ENCODE data around the gene TOP3A. TPM values are rescaled to one million over a fixed set of nuclear protein-coding genes. Genes with fewer than 3 reads are reported as not detected.

The TOP3A gene
- total and polyA plus RNA-seq, 12 donors, result 8.2 to 15.6 (median 12.4) TPM

DNA sequence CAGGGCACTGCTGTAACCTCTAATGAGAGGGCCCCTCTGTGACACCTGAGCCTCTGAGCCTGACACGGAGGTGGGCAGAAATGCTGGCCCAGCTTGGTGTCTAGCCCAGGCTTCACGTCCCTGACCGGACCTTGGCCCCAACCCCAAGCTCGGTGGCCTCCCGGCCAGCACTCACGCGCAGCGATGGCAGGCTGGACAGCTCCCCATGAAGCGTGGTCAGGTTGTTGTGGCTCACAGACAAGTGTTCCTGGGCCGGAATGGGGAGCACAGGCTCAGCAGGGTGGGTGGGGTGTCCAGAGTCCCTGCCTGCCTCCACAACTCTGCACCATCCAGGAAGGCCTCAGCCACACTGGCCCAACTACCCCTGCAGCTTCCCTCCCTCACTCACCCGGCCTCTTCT is 58.4 kb downstream of the TOP3A start:
- H3K4me1 ChIP-seq, result peaks cover 11 to 43% (median 37%) of the 10 kb centered on the region in 9 donors
- H3K9me3 ChIP-seq, result no peaks in the 10 kb centered on the region
- peak overlapping the region in 3 of 10 donors; percentile 95 to 99 (median 96) for H3K4me3 ChIP-seq
- DNase-seq (no peak), ATAC-seq (no peak)
- intact Hi-C loops (cut with DNase I), result loop anchor here in 4 of 10 donors (5.0 kb wide), 2 partner anchors 39 to 56 kb away; partner anchors contain the start of gene TOP3A (in 1 of the 4)
- peak overlapping the region in 3 of 10 donors; percentile 99 to 100 (median 99) for H3K27ac ChIP-seq
- H3K36me3 ChIP-seq, result peaks cover 8 to 57% (median 48%) of the 10 kb centered on the region in 9 donors
- TF ChIP-seq, protein P1, sequence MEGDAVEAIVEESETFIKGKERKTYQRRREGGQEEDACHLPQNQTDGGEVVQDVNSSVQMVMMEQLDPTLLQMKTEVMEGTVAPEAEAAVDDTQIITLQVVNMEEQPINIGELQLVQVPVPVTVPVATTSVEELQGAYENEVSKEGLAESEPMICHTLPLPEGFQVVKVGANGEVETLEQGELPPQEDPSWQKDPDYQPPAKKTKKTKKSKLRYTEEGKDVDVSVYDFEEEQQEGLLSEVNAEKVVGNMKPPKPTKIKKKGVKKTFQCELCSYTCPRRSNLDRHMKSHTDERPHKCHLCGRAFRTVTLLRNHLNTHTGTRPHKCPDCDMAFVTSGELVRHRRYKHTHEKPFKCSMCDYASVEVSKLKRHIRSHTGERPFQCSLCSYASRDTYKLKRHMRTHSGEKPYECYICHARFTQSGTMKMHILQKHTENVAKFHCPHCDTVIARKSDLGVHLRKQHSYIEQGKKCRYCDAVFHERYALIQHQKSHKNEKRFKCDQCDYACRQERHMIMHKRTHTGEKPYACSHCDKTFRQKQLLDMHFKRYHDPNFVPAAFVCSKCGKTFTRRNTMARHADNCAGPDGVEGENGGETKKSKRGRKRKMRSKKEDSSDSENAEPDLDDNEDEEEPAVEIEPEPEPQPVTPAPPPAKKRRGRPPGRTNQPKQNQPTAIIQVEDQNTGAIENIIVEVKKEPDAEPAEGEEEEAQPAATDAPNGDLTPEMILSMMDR (IDR thresholded peaks at IDR 0.05), result no peak
- WGBS, 2 donors, result 53 to 79% methylated on average over 11 of the region's 11 CpGs
- no peaks in the 10 kb centered on the region for H3K27me3 ChIP-seq

DNA sequence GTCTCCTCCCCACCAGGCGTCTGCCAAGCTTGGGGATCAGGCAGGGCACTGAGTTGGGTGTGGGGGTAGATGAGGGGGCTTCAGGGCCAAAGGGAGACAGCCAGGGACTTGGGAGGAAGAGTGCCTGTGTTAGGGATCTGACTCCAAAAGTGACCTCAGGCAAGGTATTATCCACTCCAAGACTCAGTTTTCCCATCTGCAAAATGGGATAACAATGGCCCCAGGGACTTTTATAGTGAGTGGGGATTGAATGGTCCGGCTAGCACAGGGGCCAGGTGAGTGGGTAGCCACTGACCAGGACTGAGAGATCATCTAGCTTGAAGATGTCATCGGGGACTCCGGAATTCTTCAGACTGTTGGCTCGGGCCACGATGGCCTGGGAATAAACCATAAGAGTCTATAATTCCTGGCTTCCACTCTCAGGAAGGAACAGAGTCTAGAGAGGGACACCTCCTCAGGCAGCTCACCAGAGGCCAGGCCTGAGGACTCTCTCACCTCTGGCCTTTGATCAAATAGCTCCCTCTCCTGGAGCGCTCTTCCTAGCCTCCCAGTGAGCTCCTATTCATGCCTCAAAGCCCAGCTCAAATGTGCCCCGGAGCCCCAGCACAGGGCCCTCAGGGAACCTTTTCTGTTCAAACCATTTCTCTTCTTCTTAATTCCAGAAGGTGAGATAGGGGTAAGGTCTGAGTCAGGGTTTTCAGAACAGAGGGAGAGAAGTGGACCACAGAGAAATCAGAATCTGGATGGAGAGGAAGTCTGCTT is 59.7 kb downstream of the TOP3A start:
- Histone ChIP-seq H3K4me1 (peaks cover 10 to 36% (median 32%) of the 10 kb centered on the region in 9 donors), H3K4me3 (no peak overlapping the region), H3K27ac (no peak overlapping the region), H3K36me3 (peaks cover 16 to 70% (median 60%) of the 10 kb centered on the region in 9 donors), H3K27me3 (no peaks in the 10 kb centered on the region), H3K9me3 (no peaks in the 10 kb centered on the region)
- intact Hi-C loops (cut with DNase I), result loop anchor here in 4 of 10 donors (5.0 kb wide), 2 partner anchors 38 to 57 kb away; partner anchors contain the start of gene TOP3A (in 1 of the 4)
- ATAC-seq, result no peak
- 98% methylated on average over 8 of the region's 8 CpGs for WGBS, 2 donors
- DNase-seq, result no peak
- TF ChIP-seq, protein P1 (IDR thresholded peaks at IDR 0.05), result no peak

DNA sequence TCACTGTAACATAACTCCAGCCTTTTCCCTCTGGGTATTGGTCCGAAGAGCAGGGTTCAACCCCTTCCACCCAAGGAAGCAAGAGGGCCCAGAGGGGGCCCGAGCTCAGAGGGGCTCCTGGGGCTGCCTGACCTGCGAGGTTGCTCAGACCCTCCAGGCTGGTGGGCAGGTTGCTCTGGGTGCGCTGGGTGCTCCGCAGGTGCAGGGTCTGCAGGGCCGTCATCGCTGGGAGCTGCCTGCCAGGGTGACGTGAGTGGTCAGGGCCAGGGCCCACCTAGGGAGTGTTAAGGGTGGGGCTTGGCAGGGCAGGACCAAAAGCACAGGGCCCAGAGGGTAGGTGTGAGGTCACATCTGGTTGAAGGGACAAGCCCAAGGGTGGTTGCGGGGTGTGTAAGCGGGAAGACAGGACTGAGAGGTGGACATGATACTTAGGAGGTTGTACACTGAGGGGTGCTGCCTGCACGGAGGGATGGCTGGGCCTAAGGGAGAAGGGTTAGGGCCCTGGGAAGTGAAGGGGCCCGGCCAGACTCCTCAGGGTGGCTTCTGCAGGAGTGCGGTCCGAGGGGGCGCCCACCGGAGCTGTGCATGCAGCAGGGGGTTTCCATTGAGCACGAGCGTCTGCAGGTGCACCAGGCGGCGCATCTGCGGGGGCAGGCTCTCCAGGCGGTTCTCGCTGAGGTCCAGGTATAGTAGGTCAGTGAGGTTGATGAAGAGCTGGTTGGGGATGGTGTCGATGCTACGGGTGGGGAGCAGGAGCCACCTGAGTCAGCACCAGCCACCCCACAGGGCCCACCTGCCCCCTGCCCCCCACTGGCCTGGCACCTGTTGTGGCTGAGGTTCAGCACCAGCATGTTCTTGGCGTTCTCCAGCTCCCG is 60.6 kb downstream of the TOP3A start:
- H3K4me3 ChIP-seq, result no peak overlapping the region
- intact Hi-C loops (cut with DNase I), result no loop called here
- TF ChIP-seq, protein P1 (IDR thresholded peaks at IDR 0.05), result no peak
- H3K9me3 ChIP-seq, result no peaks in the 10 kb centered on the region
- no peaks in the 10 kb centered on the region for H3K27me3 ChIP-seq
- WGBS, 2 donors, result 90 to 92% methylated on average over 27 of the region's 27 CpGs
- ATAC-seq, result no peak
- peaks cover 10 to 30% (median 24%) of the 10 kb centered on the region in 9 donors for H3K4me1 ChIP-seq
- DNase-seq, result no peak
- no peak overlapping the region for H3K27ac ChIP-seq
- H3K36me3 ChIP-seq, result peaks cover 16 to 78% (median 65%) of the 10 kb centered on the region in 9 donors

DNA sequence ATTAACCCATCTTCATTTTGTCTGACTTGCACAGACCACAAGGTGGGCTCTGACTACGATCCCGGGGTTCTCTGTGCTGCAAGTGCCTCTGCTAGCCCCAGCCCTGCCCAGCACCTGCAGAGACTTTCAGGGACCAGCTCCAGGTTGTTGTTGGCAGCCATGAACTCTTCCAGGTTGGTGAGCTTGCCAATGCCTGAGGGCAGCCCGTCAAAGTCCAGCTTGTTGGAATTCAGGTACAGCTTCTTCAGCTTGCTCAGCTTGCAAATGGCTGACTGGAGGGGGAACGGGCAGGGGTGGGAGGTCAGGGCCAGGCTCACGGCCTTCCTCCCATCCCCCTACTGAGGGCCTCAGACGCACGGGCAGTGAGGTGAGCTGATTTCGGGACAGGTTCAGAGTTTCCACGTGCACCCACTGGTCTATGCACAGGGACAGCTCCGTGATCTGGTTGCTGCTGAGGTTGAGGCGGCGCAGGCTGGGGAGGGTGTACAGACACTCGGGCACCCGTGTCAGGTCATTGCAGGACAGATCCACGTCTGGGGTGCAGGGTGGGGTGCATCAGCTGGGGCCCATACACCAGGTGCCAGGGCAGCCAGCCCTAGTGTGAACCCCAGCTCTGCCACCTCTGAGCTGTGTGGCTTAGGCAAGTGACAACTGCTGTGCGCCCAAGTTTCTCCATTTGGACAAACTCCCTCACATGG is 61.5 kb downstream of the TOP3A start:
- WGBS, 2 donors, result 86 to 87% methylated on average over 16 of the region's 16 CpGs
- no peaks in the 10 kb centered on the region for H3K27me3 ChIP-seq
- intact Hi-C loops (cut with DNase I), result no loop called here
- H3K9me3 ChIP-seq, result no peaks in the 10 kb centered on the region
- H3K4me3 ChIP-seq, result no peak overlapping the region
- DNase-seq, result no peak
- ATAC-seq, result no peak
- H3K4me1 ChIP-seq, result peaks cover 14 to 33% (median 27%) of the 10 kb centered on the region in 9 donors
- H3K36me3 ChIP-seq, result peaks cover 16 to 87% (median 72%) of the 10 kb centered on the region in 9 donors
- TF ChIP-seq, protein P1 (IDR thresholded peaks at IDR 0.05), result no peak
- no peak overlapping the region for H3K27ac ChIP-seq
